Measurements from ENCODE around the gene CDK6. TPM values are rescaled to one million over a fixed set of nuclear protein-coding genes. Genes with fewer than 3 reads are reported as not detected.

CDK6 gene
- polyA plus RNA-seq, 1 donor, result 22.4 TPM

DNA sequence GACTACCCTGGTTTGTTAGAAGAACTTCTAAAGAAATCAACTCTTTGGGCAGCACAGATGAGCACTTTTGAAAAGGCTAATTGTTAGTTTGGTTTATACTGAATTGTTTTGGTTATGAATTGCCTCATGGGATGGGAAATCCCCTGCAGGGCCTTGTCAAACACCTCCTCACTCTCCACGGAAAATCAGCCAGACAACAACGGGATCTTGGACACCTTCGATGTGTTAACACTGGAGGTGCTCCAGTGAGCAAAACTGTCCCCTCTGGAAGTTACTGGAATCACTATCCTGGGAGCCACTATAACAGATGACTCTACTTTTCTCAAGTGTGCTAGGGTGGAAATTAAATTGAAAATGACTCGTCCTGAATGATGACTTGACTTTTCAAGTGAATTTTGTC is 38.7 kb downstream of the CDK6 start:
- H3K9me3 ChIP-seq (ENCODE audit: control insufficient read depth, low read depth, low read length), result no peaks in the 10 kb centered on the region
- no peaks in the 10 kb centered on the region for H3K27me3 ChIP-seq (ENCODE audit: control insufficient read depth, insufficient read depth, low read length)
- peaks cover 4% of the 10 kb centered on the region for H3K36me3 ChIP-seq (ENCODE audit: control insufficient read depth, insufficient read depth, low read length)
- no peak overlapping the region for H3K27ac ChIP-seq (ENCODE audit: low read length)
- DNase-seq, result no peak
- no peak overlapping the region for H3K4me3 ChIP-seq (ENCODE audit: low read length)
- peaks cover 17% of the 10 kb centered on the region for H3K4me1 ChIP-seq (ENCODE audit: control insufficient read depth, insufficient read depth, low read length)
- no CpG with 5 or more reads among the region's 4 CpGs for WGBS (ENCODE audit: insufficient coverage, low lambda C conversion rate)

DNA sequence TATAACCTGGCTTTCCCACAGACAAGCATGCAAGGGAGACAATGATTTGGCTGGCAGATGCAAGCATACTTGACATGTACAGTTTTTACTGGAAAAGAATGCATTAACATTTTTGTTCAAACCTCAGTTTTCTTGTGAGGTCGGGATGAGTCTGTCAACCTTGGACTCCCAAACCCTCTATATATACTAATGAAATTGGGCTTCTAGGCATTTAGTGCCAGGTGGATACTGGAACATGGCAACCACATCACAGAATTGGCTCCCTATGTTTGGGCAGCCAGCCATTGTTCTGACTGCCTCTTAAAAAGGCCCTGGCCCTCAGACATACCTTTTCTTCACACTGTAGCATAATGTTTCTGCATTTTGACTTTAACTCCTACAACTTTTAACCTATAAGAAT is 39.1 kb downstream of the CDK6 start:
- Histone ChIP-seq H3K27me3 (ENCODE audit: control insufficient read depth, insufficient read depth, low read length) (no peaks in the 10 kb centered on the region), H3K4me3 (ENCODE audit: low read length) (no peak overlapping the region), H3K36me3 (ENCODE audit: control insufficient read depth, insufficient read depth, low read length) (peaks cover 4% of the 10 kb centered on the region), H3K9me3 (ENCODE audit: control insufficient read depth, low read depth, low read length) (no peaks in the 10 kb centered on the region), H3K27ac (ENCODE audit: low read length) (no peak overlapping the region), H3K4me1 (ENCODE audit: control insufficient read depth, insufficient read depth, low read length) (peaks cover 13% of the 10 kb centered on the region)
- WGBS (ENCODE audit: insufficient coverage, low lambda C conversion rate), result no CpG with 5 or more reads among the region's 1 CpG
- DNase-seq, result no peak

DNA sequence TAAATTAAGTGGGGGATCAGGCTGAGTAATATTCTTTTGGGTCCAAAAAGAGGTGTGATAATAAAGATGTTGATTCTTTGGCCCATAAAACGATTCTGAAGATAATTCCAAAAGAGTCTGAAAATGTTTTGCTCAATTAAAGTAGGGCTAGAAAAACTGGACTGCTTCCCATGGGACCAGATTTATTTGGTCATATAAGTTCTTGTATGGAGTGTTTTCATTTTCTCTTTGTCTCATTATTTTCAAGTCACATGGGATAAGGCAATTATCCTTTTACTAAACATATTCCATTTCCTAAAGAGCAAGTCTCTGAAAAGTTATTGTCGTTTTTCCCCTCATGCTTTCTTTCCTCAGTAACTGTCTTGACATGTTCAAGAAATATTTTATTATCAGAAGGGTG is 41.5 kb downstream of the CDK6 start:
- peaks cover 4% of the 10 kb centered on the region for H3K36me3 ChIP-seq (ENCODE audit: control insufficient read depth, insufficient read depth, low read length)
- no peak overlapping the region for H3K4me3 ChIP-seq (ENCODE audit: low read length)
- no peak overlapping the region for H3K27ac ChIP-seq (ENCODE audit: low read length)
- no peak for DNase-seq
- peaks cover 3% of the 10 kb centered on the region for H3K9me3 ChIP-seq (ENCODE audit: control insufficient read depth, low read depth, low read length)
- H3K4me1 ChIP-seq (ENCODE audit: control insufficient read depth, insufficient read depth, low read length), result peaks cover 8% of the 10 kb centered on the region
- no peaks in the 10 kb centered on the region for H3K27me3 ChIP-seq (ENCODE audit: control insufficient read depth, insufficient read depth, low read length)
- 83% methylated on average over 2 of the region's 2 CpGs for WGBS (ENCODE audit: insufficient coverage, low lambda C conversion rate)

DNA sequence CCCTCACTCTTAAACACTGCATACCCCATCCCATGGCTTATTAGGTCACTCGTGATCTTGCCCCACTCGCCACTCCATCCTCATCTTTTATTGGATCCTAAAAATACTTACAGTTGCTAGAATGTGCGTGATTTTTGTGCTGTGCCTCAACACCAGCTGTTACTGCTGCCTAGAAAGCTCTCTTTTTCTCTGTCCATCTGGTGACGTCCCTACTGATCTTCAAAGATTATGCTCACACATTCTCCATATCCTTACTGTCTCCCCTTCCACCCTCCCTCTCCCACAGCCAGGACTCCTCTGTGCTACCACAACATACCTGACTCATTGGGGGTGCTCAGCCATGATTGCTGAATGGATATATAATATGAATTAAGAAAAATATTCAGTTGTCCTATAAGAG is 42.0 kb downstream of the CDK6 start:
- no peaks in the 10 kb centered on the region for H3K27me3 ChIP-seq (ENCODE audit: control insufficient read depth, insufficient read depth, low read length)
- peaks cover 3% of the 10 kb centered on the region for H3K9me3 ChIP-seq (ENCODE audit: control insufficient read depth, low read depth, low read length)
- H3K27ac ChIP-seq (ENCODE audit: low read length), result no peak overlapping the region
- peaks cover 8% of the 10 kb centered on the region for H3K4me1 ChIP-seq (ENCODE audit: control insufficient read depth, insufficient read depth, low read length)
- no peak overlapping the region for H3K4me3 ChIP-seq (ENCODE audit: low read length)
- peaks cover 4% of the 10 kb centered on the region for H3K36me3 ChIP-seq (ENCODE audit: control insufficient read depth, insufficient read depth, low read length)
- no peak for DNase-seq
- WGBS (ENCODE audit: insufficient coverage, low lambda C conversion rate), result 100% methylated on average over 1 of the region's 4 CpGs

DNA sequence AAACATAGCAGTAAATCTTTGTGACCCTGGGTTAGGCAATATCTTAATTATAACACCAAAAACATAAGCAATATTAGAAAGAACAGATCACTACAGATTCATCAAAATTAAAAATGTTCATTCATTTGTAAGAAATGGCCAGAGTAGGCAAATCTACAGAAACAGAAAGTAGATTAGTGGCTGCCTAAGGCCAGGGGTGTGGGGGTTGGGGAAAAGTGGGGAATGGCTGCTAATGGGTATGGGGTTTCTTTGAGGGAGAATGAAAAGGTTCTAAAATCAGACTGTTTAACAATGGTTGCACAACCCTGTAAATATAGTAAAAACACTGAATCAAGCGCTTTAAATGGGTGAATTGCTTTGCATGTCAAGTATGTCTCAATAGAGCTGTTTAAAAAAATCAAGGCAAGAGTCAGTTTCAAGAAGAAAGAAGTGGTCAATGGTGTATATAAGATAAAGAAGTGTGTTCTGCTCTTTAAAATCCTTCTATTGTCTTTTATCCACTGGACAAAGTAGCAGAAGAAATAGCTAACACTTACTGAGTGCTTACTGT is 42.6 kb downstream of the CDK6 start:
- DNase-seq, result no peak
- peaks cover 3% of the 10 kb centered on the region for H3K4me1 ChIP-seq (ENCODE audit: control insufficient read depth, insufficient read depth, low read length)

DNA sequence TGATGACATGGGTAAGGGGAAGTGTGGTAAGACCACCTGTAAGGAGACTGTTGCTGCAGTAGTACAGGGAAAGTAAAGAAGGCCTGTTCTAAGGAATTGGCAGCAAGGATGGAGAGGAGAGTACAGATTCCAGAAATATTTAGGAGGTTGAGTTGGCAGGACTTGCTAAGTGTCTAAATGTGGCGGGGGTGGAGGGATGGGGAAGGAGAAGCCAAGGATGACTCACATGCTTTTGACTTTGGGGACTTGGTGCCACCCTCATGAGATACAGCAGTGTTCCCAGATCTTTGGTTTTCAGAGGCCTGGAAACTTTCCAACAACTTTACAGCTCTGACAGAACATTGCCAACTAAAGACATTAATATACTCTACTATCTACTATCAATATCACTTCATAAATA is 45.4 kb downstream of the CDK6 start:
- Histone ChIP-seq H3K9me3 (ENCODE audit: control insufficient read depth, low read depth, low read length) (peaks cover 9% of the 10 kb centered on the region), H3K27me3 (ENCODE audit: control insufficient read depth, insufficient read depth, low read length) (no peaks in the 10 kb centered on the region), H3K4me3 (ENCODE audit: low read length) (no peak overlapping the region), H3K36me3 (ENCODE audit: control insufficient read depth, insufficient read depth, low read length) (peaks cover 4% of the 10 kb centered on the region), H3K4me1 (ENCODE audit: control insufficient read depth, insufficient read depth, low read length) (peaks cover 3% of the 10 kb centered on the region), H3K27ac (ENCODE audit: low read length) (no peak overlapping the region)
- WGBS (ENCODE audit: insufficient coverage, low lambda C conversion rate), result 100% methylated on average over 1 of the region's 1 CpG
- no peak for DNase-seq

More for the DNA sequence above, 42.6 kb downstream of the CDK6 start:
- peaks cover 3% of the 10 kb centered on the region for H3K9me3 ChIP-seq (ENCODE audit: control insufficient read depth, low read depth, low read length)
- H3K27ac ChIP-seq (ENCODE audit: low read length), result no peak overlapping the region
- H3K4me3 ChIP-seq (ENCODE audit: low read length), result no peak overlapping the region
- no CpG with 5 or more reads among the region's 1 CpG for WGBS (ENCODE audit: insufficient coverage, low lambda C conversion rate)
- peaks cover 4% of the 10 kb centered on the region for H3K36me3 ChIP-seq (ENCODE audit: control insufficient read depth, insufficient read depth, low read length)
- no peaks in the 10 kb centered on the region for H3K27me3 ChIP-seq (ENCODE audit: control insufficient read depth, insufficient read depth, low read length)

DNA sequence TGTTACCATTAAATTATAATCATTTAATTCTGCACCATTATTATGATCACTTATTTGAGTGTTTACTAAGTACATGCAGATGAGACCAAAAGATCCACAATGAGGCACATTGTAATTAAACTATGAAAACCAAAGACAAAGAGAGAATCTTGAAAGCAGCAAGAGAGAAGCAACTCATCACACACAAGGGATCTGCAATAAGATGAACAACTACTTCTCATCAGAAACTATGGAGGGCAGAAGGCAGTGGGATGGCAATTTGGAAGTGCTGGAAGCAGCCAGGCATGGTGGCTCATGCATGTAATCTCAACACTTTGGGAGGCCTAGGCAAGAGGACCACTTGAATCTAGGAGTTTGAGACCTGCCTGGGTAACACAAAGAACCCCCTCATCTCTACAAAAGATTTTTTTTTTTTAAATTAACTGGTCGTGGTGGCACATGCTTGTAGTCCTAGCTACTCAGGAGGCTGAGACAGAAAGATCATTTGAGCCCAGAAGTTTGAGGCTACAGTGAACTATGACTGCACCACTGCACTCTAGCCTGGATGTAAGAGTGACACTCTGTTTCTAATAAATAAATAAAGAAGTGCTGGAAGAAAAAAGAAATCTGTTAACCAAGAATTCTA is 47.7 kb downstream of the CDK6 start:
- no CpG with 5 or more reads among the region's 1 CpG for WGBS (ENCODE audit: insufficient coverage, low lambda C conversion rate)
- no peak overlapping the region for H3K4me3 ChIP-seq (ENCODE audit: low read length)
- no peak for DNase-seq
- peaks cover 9% of the 10 kb centered on the region for H3K9me3 ChIP-seq (ENCODE audit: control insufficient read depth, low read depth, low read length)
- no peaks in the 10 kb centered on the region for H3K4me1 ChIP-seq (ENCODE audit: control insufficient read depth, insufficient read depth, low read length)
- H3K27me3 ChIP-seq (ENCODE audit: control insufficient read depth, insufficient read depth, low read length), result no peaks in the 10 kb centered on the region
- H3K36me3 ChIP-seq (ENCODE audit: control insufficient read depth, insufficient read depth, low read length), result peaks cover 4% of the 10 kb centered on the region
- H3K27ac ChIP-seq (ENCODE audit: low read length), result no peak overlapping the region

DNA sequence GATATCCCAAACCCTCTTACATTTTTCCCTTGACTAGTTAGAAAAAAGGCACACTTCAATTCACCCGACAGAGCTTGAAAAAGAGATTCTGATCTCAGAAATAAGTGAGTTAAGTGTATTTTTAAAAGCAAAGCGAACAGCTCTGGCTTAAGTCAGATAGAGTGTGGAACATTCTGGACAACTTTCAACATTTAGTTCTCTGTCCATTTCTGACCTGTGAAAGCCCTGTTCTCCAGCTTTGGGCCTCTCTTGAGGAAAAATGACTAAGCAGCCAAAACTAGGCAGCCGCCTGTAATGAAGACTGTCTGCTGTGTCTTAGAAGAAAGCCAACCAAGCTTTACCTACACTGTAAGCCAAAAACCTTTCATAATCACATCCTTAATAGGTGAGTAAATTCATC is 50.5 kb downstream of the CDK6 start:
- Histone ChIP-seq H3K4me1 (ENCODE audit: control insufficient read depth, insufficient read depth, low read length) (no peaks in the 10 kb centered on the region), H3K4me3 (ENCODE audit: low read length) (no peak overlapping the region), H3K36me3 (ENCODE audit: control insufficient read depth, insufficient read depth, low read length) (peaks cover 2% of the 10 kb centered on the region), H3K27ac (ENCODE audit: low read length) (no peak overlapping the region), H3K27me3 (ENCODE audit: control insufficient read depth, insufficient read depth, low read length) (no peaks in the 10 kb centered on the region), H3K9me3 (ENCODE audit: control insufficient read depth, low read depth, low read length) (peaks cover 7% of the 10 kb centered on the region)
- no peak for DNase-seq
- no CpG with 5 or more reads among the region's 3 CpGs for WGBS (ENCODE audit: insufficient coverage, low lambda C conversion rate)

DNA sequence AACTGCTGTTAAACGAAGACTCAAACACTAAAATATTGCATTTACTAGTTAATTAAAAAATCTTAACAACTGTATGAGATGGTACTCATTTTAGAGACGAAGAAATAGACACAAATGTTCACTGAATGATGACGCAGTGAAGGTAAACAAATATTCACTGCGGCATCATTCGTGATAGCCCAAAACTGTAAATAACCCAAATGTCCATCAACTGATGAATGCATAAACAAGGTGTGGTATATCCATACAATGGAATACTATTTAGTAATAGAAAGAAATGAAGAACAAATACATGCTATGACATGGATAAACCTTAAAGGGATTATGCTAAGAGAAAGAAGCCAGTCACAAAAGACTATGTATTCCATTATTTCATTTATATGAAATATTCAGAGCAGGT is 51.4 kb downstream of the CDK6 start:
- WGBS (ENCODE audit: insufficient coverage, low lambda C conversion rate), result 100% methylated on average over 5 of the region's 5 CpGs
- H3K27ac ChIP-seq (ENCODE audit: low read length), result no peak overlapping the region
- no peaks in the 10 kb centered on the region for H3K36me3 ChIP-seq (ENCODE audit: control insufficient read depth, insufficient read depth, low read length)
- H3K4me3 ChIP-seq (ENCODE audit: low read length), result no peak overlapping the region
- no peaks in the 10 kb centered on the region for H3K4me1 ChIP-seq (ENCODE audit: control insufficient read depth, insufficient read depth, low read length)
- no peaks in the 10 kb centered on the region for H3K27me3 ChIP-seq (ENCODE audit: control insufficient read depth, insufficient read depth, low read length)
- H3K9me3 ChIP-seq (ENCODE audit: control insufficient read depth, low read depth, low read length), result peaks cover 6% of the 10 kb centered on the region
- no peak for DNase-seq

DNA sequence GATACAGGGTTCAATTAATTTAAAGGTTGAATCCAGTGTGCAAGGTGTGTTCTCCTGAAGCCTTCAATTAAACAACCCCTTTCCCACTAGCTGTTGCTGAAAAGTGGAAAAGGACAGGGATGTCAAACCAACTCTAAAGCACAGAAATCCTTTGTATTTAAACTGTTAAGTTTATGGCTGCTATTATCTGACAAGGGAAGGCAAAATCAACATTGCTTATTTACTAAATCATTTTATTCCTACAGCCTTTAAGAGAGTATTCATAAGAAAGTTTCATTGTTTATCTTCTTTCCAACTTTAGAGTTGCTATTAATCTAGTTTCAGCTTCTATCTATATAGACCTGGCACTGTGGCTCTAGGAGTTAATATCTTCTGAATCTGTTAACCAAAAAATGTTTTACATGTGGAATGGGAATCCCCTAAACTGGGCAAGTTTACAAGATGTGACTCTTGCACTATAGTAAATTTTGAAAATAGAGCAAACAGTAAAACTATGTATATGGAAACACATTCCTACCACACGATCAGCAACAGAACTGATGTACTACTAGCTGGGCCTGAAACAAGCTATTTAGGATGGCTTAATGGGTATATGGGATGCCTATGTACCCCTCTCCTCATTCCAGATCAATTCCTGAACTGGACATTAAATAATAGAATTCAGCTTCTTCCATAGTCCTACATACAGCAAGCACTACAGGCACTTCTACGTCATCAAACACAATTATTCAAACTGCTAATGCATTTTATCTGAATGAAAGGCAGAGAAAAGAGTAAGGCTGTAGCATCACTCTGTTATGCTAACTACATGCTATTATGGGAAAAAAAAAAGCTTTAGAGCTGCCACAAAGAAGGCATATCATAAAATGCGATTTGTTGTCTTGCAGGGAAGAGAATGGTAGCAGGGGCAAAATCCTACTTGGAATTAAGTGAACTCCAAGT is 52.8 kb downstream of the CDK6 start:
- no peaks in the 10 kb centered on the region for H3K36me3 ChIP-seq (ENCODE audit: control insufficient read depth, insufficient read depth, low read length)
- WGBS (ENCODE audit: insufficient coverage, low lambda C conversion rate), result no CpG with 5 or more reads among the region's 3 CpGs
- H3K27ac ChIP-seq (ENCODE audit: low read length), result no peak overlapping the region
- no peaks in the 10 kb centered on the region for H3K4me1 ChIP-seq (ENCODE audit: control insufficient read depth, insufficient read depth, low read length)
- no peak overlapping the region for H3K4me3 ChIP-seq (ENCODE audit: low read length)
- no peak for DNase-seq
- H3K9me3 ChIP-seq (ENCODE audit: control insufficient read depth, low read depth, low read length), result peaks cover 4% of the 10 kb centered on the region
- H3K27me3 ChIP-seq (ENCODE audit: control insufficient read depth, insufficient read depth, low read length), result no peaks in the 10 kb centered on the region

Measured in large intestine (tissue), 3 donors.